Smooth muscle cell (in vitro differentiated cells): ENCODE results near the gene APOBEC4. TPM values are rescaled to one million over a fixed set of nuclear protein-coding genes. Genes with fewer than 3 reads are reported as not detected.

Experiments
- DNase-seq: peaks from one replicate; lab custom pipeline; 2025; ENCODE audit not compliant: unreplicated experiment; lab: John Stamatoyannopoulos, UW
- H2AFZ ChIP-seq: fragments of 200-600 bp; sonication (generic); 2 replicates; pipeline ENCODE4 v1.6.0; 2016; ENCODE audit warnings: antibody characterized with exemption, low read depth, mild to moderate bottlenecking
- H3F3A ChIP-seq: fragments of 200-600 bp; sonication (generic); 2 replicates; pipeline ENCODE4 v1.6.0; 2017; ENCODE audit warnings: antibody characterized with exemption, low read depth
- H3K27ac ChIP-seq: fragments of 200-600 bp; sonication (generic); 2 replicates; pipeline ENCODE4 v1.5.1; 2016; ENCODE audit warnings: low read depth, mild to moderate bottlenecking
- H3K27me3 ChIP-seq: fragments of 200-600 bp; sonication (generic); 2 replicates; pipeline ENCODE4 v1.6.1; 2016; ENCODE audit warnings: low read depth, mild to moderate bottlenecking
- H3K36me3 ChIP-seq: fragments of 200-600 bp; sonication (generic); 2 replicates; pipeline ENCODE4 v1.5.1; 2016; ENCODE audit warnings: low read depth
- H3K4me1 ChIP-seq: fragments of 200-600 bp; sonication (generic); 2 replicates; pipeline ENCODE4 v1.5.1; 2016; ENCODE audit warnings: low read depth
- H3K4me2 ChIP-seq: fragments of 200-600 bp; sonication (generic); 2 replicates; pipeline ENCODE4 v1.6.0; 2016; ENCODE audit warnings: mild to moderate bottlenecking
- H3K4me3 ChIP-seq: fragments of 200-600 bp; sonication (generic); 2 replicates; pipeline ENCODE4 v1.5.1; 2016; ENCODE audit warnings: mild to moderate bottlenecking
- H3K79me2 ChIP-seq: fragments of 200-600 bp; sonication (generic); 2 replicates; pipeline ENCODE4 v1.6.0; 2016; ENCODE audit warnings: low read depth, mild to moderate bottlenecking
- H3K9ac ChIP-seq: fragments of 200-600 bp; sonication (generic); 2 replicates; pipeline ENCODE4 v1.6.0; 2016; ENCODE audit warnings: low read depth
- H3K9me3 ChIP-seq: fragments of 200-600 bp; sonication (generic); replicated peaks from 2 replicates; pipeline ENCODE4 v1.5.1; 2016; ENCODE audit warnings: low read depth
- H4K20me1 ChIP-seq: fragments of 200-600 bp; sonication (generic); 2 replicates; pipeline ENCODE4 v1.6.0; 2016; ENCODE audit warnings: low read depth
- WGBS: methylation state at CpG from one replicate; pipeline ENCODE4 v1.1.7; 2016; ENCODE audit warnings: low lambda C conversion rate; 5-methylcytosine and 5-hydroxymethylcytosine counted together
- polyA plus RNA-seq: library from polyadenylated mRNA; unstranded; fragments of >200 nt; fragmentation: Nextera tagmentation; extraction: Ambion mirVana; gene quantifications from 2 replicates; pipeline ENCODE4 v1.2.1, GENCODE V29; 2016
- total RNA-seq: library from RNA; depleted of rRNA; stranded (reverse); fragments of >200 nt; gene quantifications from 2 replicates; pipeline ENCODE4 v1.2.3, GENCODE V29; 2014
- TF ChIP-seq, protein P1 (sequence below): fragments of 200-600 bp; sonication (generic); IDR thresholded peaks from 2 replicates; pipeline ENCODE4 v1.5.1; 2017; ENCODE audit warnings: borderline replicate concordance, mild to moderate bottlenecking, antibody characterized with exemption; ENCODE audit not compliant: insufficient read depth, poor library complexity, severe bottlenecking

APOBEC4 gene
- total and polyA plus RNA-seq, 2 experiments from 2014 or later: not detected

DNA sequence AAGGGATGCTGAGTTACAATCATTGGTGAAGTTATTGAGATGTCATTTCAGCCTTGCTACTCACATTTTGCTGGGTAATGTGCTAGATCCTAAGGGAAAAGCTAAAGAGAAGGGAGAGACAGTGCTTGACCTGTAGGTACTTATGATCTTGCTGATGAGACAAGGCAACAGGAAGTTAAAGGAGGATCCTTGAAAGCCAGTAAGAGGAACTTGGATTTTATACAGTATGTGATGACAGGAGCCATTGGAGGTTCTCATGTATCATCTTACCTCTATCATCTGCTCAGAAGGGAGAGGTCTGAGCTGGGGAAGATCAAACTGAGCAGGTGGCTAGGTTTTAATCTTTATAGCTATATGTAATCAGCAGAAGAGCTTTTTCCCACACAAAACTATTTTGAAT lies 6.3 kb downstream of the APOBEC4 start:
- Histone ChIP-seq H3K4me1 (no peaks in the 10 kb centered on the region), H3K4me2 (no peak overlapping the region), H3F3A (no peaks in the 10 kb centered on the region), H3K36me3 (no peaks in the 10 kb centered on the region), H3K27me3 (no peaks in the 10 kb centered on the region), H3K79me2 (no peaks in the 10 kb centered on the region), H2AFZ (no peak overlapping the region), H3K9ac (no peak overlapping the region), H3K9me3 (no peaks in the 10 kb centered on the region), H3K4me3 (no peak overlapping the region), H4K20me1 (no peaks in the 10 kb centered on the region), H3K27ac (no peak overlapping the region)
- no peak for DNase-seq
- TF ChIP-seq, protein P1, sequence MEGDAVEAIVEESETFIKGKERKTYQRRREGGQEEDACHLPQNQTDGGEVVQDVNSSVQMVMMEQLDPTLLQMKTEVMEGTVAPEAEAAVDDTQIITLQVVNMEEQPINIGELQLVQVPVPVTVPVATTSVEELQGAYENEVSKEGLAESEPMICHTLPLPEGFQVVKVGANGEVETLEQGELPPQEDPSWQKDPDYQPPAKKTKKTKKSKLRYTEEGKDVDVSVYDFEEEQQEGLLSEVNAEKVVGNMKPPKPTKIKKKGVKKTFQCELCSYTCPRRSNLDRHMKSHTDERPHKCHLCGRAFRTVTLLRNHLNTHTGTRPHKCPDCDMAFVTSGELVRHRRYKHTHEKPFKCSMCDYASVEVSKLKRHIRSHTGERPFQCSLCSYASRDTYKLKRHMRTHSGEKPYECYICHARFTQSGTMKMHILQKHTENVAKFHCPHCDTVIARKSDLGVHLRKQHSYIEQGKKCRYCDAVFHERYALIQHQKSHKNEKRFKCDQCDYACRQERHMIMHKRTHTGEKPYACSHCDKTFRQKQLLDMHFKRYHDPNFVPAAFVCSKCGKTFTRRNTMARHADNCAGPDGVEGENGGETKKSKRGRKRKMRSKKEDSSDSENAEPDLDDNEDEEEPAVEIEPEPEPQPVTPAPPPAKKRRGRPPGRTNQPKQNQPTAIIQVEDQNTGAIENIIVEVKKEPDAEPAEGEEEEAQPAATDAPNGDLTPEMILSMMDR: no peak

GRCh38 chr1:183645531-183645930 lies 7.6 kb downstream of the APOBEC4 start:
- Histone ChIP-seq H3K9ac (no peak overlapping the region), H3K9me3 (no peaks in the 10 kb centered on the region), H3K27me3 (no peaks in the 10 kb centered on the region), H3K4me1 (no peaks in the 10 kb centered on the region), H2AFZ (no peak overlapping the region), H3K79me2 (no peaks in the 10 kb centered on the region), H3F3A (no peaks in the 10 kb centered on the region), H3K27ac (no peak overlapping the region), H3K36me3 (no peaks in the 10 kb centered on the region), H3K4me3 (no peak overlapping the region), H3K4me2 (no peak overlapping the region), H4K20me1 (no peaks in the 10 kb centered on the region)
- TF ChIP-seq, protein P1: no peak
- 84% methylated on average over 5 of the region's 5 CpGs for WGBS
- no peak for DNase-seq

GRCh38 chr1:183642166-183642565 lies 10.9 kb downstream of the APOBEC4 start:
- DNase-seq: no peak
- TF ChIP-seq, protein P1: no peak
- WGBS: 88% methylated on average over 3 of the region's 3 CpGs
- no peaks in the 10 kb centered on the region for H4K20me1 ChIP-seq
- H3K4me2 ChIP-seq: no peak overlapping the region
- H3K9me3 ChIP-seq: no peaks in the 10 kb centered on the region
- H3F3A ChIP-seq: no peaks in the 10 kb centered on the region
- no peaks in the 10 kb centered on the region for H3K79me2 ChIP-seq
- no peaks in the 10 kb centered on the region for H3K36me3 ChIP-seq
- H3K9ac ChIP-seq: no peak overlapping the region
- no peak overlapping the region for H3K4me3 ChIP-seq
- H3K4me1 ChIP-seq: no peaks in the 10 kb centered on the region
- H3K27ac ChIP-seq: no peak overlapping the region
- H3K27me3 ChIP-seq: peaks cover 11% of the 10 kb centered on the region
- no peak overlapping the region for H2AFZ ChIP-seq

- peaks cover 11% of the 10 kb centered on the region for H3K27me3 ChIP-seq
- H3K79me2 ChIP-seq: peaks cover 1% of the 10 kb centered on the region
- peaks cover 6% of the 10 kb centered on the region for H3K4me1 ChIP-seq
- H3K27ac ChIP-seq: no peak overlapping the region
- WGBS: 67% methylated on average over 1 of the region's 1 CpG
- H3K4me3 ChIP-seq: no peak overlapping the region
- H3K9ac ChIP-seq: no peak overlapping the region
- no peaks in the 10 kb centered on the region for H3K9me3 ChIP-seq
- TF ChIP-seq, protein P1: no peak
- no peak for DNase-seq
- H3K4me2 ChIP-seq: no peak overlapping the region
- no peaks in the 10 kb centered on the region for H4K20me1 ChIP-seq
- H2AFZ ChIP-seq: no peak overlapping the region
- H3F3A ChIP-seq: no peaks in the 10 kb centered on the region
- no peaks in the 10 kb centered on the region for H3K36me3 ChIP-seq
Measured at GRCh38 chr1:183640193-183640592, 12.9 kb downstream of the APOBEC4 start.
